Daoy (cell line): ENCODE measurements around the gene THOC5. TPM values are rescaled to one million over a fixed set of nuclear protein-coding genes. Genes with fewer than 3 reads are reported as not detected.
"Not testable (repeated sequence)": the region's sequence is repeated elsewhere in the genome, so short reads cannot be mapped to it uniquely, and the experiment has no call there.

ENCODE experiments used
- DNase-seq: peaks from one replicate; pipeline ENCODE4 v3.0.0-alpha.2; 2015; ENCODE audit warnings: low read depth
- total RNA-seq: library from RNA; depleted of rRNA; stranded (reverse); fragments of >200 nt; shearing (Covaris generic); gene quantifications from 2 replicates; pipeline ENCODE4 v1.2.3, GENCODE V29; 2014

THOC5 gene
- total RNA-seq, 1 experiment from 2014 or later = 92.2 TPM

GRCh38 chr22:29510542-29510941 lies 43.0 kb downstream of the THOC5 start:
- DNase-seq = no peak

- no peak for DNase-seq
Measured at GRCh38 chr22:29509815-29510214, 43.7 kb downstream of the THOC5 start.

- no peak for DNase-seq
Measured at GRCh38 chr22:29509298-29509697, 44.3 kb downstream of the THOC5 start.

GRCh38 chr22:29503811-29504372 lies 49.7 kb downstream of the THOC5 start:
- peak; percentile 24 for DNase-seq

GRCh38 chr22:29499852-29500251 lies 53.7 kb downstream of the THOC5 start:
- DNase-seq = no peak

- no peak for DNase-seq
Measured at GRCh38 chr22:29493636-29494035, 59.9 kb downstream of the THOC5 start.

- no peak for DNase-seq
Measured at GRCh38 chr22:29491012-29491411, 62.5 kb downstream of the THOC5 start.

- DNase-seq = not testable (repeated sequence)
Measured at GRCh38 chr22:29489127-29489780, 64.3 kb downstream of the THOC5 start.

GRCh38 chr22:29487426-29487986 lies 66.1 kb downstream of the THOC5 start:
- no peak for DNase-seq

- DNase-seq = no peak
Measured at GRCh38 chr22:29485448-29485847, 68.1 kb downstream of the THOC5 start.

- DNase-seq = no peak
Measured at GRCh38 chr22:29484642-29485041, 68.9 kb downstream of the THOC5 start.

- DNase-seq = no peak
Measured at GRCh38 chr22:29483254-29483653, 70.3 kb downstream of the THOC5 start.

- no peak for DNase-seq
Measured at GRCh38 chr22:29482726-29483125, 70.8 kb downstream of the THOC5 start.

GRCh38 chr22:29482253-29482652 lies 71.3 kb downstream of the THOC5 start:
- DNase-seq = no peak

- no peak for DNase-seq
Measured at GRCh38 chr22:29481265-29482000, 72.1 kb downstream of the THOC5 start.

GRCh38 chr22:29480512-29481264 lies 72.9 kb downstream of the THOC5 start:
- DNase-seq = no peak

- DNase-seq = no peak
Measured at GRCh38 chr22:29480262-29480511, 73.4 kb downstream of the THOC5 start.

GRCh38 chr22:29479417-29480261 lies 73.9 kb downstream of the THOC5 start, which contains the start of gene NEFH:
TSS of gene NEFH (plus strand) at chr22:29480218. CDS start at chr22:29480263, 45 bp downstream.
- no peak for DNase-seq

GRCh38 chr22:29478326-29479276 lies 75.0 kb downstream of the THOC5 start:
- peak; percentile 35 for DNase-seq

GRCh38 chr22:29477723-29478318 lies 75.7 kb downstream of the THOC5 start:
- DNase-seq = no peak
